DND-41 (cell line): ENCODE data around the gene CHN1.

Experiments used
- CTCF ChIP-seq: IDR thresholded peaks from 2 replicates; pipeline ENCODE4 v1.5.1; 2012; ENCODE audit warnings: borderline replicate concordance, low read length, moderate library complexity, mild to moderate bottlenecking; ENCODE audit not compliant: poor library complexity, severe bottlenecking; ENCODE audit errors: extremely low read depth
- EZH2 ChIP-seq: IDR thresholded peaks from 3 replicates; pipeline ENCODE4 v1.6.1; 2012; ENCODE audit warnings: borderline replicate concordance, low read depth, mild to moderate bottlenecking, moderate library complexity, low read length, inconsistent platforms; ENCODE audit not compliant: severe bottlenecking

GRCh38 chr2:174977364-174977763 is 27.8 kb downstream of the CHN1 start:
- TF ChIP-seq CTCF (no peak), EZH2 (no peak)
